ENCODE results near the gene CHST8.

Gene CHST8

GRCh38 chr19:33649627-33650305, 28.0 kb downstream of the CHST8 start:
- H3K4me3 ChIP-seq (ENCODE audit: low read depth, low read length) = no peak overlapping the region
- TF ChIP-seq CTCF (IDR thresholded peaks at IDR 0.05; ENCODE audit: low read depth, low read length, missing control alignments) = no peak
- in situ Hi-C loops (cut with HindIII; ENCODE audit: low sequenced_read_pairs) = no loop called here
- no peak for DNase-seq (ENCODE audit: low read depth)

- DNase-seq (ENCODE audit: low read depth) = no peak
- no peak for TF ChIP-seq CTCF (IDR thresholded peaks at IDR 0.05; ENCODE audit: low read depth, low read length, missing control alignments)
- in situ Hi-C loops (cut with HindIII; ENCODE audit: low sequenced_read_pairs) = no loop called here
- no peak overlapping the region for H3K4me3 ChIP-seq (ENCODE audit: low read depth, low read length)
Observed at GRCh38 chr19:33653684-33654083, 31.9 kb downstream of the CHST8 start.

- TF ChIP-seq CTCF (IDR thresholded peaks at IDR 0.05; ENCODE audit: low read depth, low read length, missing control alignments) = no peak
- no peak overlapping the region for H3K4me3 ChIP-seq (ENCODE audit: low read depth, low read length)
- no peak for DNase-seq (ENCODE audit: low read depth)
- in situ Hi-C loops (cut with HindIII; ENCODE audit: low sequenced_read_pairs) = no loop called here
Observed at GRCh38 chr19:33654840-33655508, 33.2 kb downstream of the CHST8 start.

- in situ Hi-C loops (cut with HindIII; ENCODE audit: low sequenced_read_pairs) = no loop called here
- TF ChIP-seq CTCF (IDR thresholded peaks at IDR 0.05; ENCODE audit: low read depth, low read length, missing control alignments) = no peak
- no peak overlapping the region for H3K4me3 ChIP-seq (ENCODE audit: low read depth, low read length)
- DNase-seq (ENCODE audit: low read depth) = no peak
Observed at GRCh38 chr19:33659835-33660234, 38.1 kb downstream of the CHST8 start.

- in situ Hi-C loops (cut with HindIII; ENCODE audit: low sequenced_read_pairs) = no loop called here
- no peak overlapping the region for H3K4me3 ChIP-seq (ENCODE audit: low read depth, low read length)
- no peak for DNase-seq (ENCODE audit: low read depth)
- no peak for TF ChIP-seq CTCF (IDR thresholded peaks at IDR 0.05; ENCODE audit: low read depth, low read length, missing control alignments)
Observed at GRCh38 chr19:33660410-33661124, 38.8 kb downstream of the CHST8 start.

- DNase-seq (ENCODE audit: low read depth) = no peak
- no peak overlapping the region for H3K4me3 ChIP-seq (ENCODE audit: low read depth, low read length)
- no peak for TF ChIP-seq CTCF (IDR thresholded peaks at IDR 0.05; ENCODE audit: low read depth, low read length, missing control alignments)
- in situ Hi-C loops (cut with HindIII; ENCODE audit: low sequenced_read_pairs) = no loop called here
Observed at GRCh38 chr19:33661336-33661735, 39.6 kb downstream of the CHST8 start.
